Measurements from ENCODE around the gene SEPTIN2. TPM values are rescaled to one million over a fixed set of nuclear protein-coding genes. Genes with fewer than 3 reads are reported as not detected.
A peak's percentile ranks its signal among the peaks of the same experiment; 100 is the strongest.
"Not testable (repeated sequence)": the region's sequence is repeated elsewhere in the genome, so short reads cannot be mapped to it uniquely, and the experiment has no call there.

SEPTIN2 gene
- total RNA-seq, 1 donor from 2014 or later = 750 TPM

DNA sequence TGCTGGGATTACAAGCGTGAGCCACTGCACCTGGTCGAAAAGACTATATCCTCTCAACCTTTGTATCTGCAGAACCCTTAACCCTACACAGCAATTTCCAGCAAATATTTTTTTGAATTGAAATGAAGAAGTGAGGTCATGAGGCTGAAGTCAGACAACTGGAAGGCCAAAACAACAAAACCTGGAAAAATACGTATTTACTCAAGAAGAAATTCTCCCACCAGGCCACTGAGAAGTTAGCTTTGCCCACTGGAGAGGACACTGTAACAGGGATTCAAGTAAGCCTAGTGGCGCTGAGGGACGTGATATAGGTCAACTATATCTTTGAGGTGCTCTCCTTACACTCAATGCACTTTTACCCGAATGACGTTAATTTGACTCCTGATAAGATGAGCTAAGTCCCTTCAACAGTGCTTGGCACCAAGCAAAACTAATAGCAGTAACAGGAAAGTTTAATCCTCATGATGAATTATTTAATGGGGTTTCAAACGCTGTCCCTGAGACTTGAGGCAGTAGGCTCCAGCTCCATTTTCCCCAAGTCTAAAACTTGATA, 2.1 kb upstream of the SEPTIN2 start:
- DNase-seq (ENCODE audit: low read depth) = no peak

- DNase-seq (ENCODE audit: low read depth) = peak; percentile 55
Observed at GRCh38 chr2:241314226-241315092, 1.3 kb upstream of the SEPTIN2 start.

DNA sequence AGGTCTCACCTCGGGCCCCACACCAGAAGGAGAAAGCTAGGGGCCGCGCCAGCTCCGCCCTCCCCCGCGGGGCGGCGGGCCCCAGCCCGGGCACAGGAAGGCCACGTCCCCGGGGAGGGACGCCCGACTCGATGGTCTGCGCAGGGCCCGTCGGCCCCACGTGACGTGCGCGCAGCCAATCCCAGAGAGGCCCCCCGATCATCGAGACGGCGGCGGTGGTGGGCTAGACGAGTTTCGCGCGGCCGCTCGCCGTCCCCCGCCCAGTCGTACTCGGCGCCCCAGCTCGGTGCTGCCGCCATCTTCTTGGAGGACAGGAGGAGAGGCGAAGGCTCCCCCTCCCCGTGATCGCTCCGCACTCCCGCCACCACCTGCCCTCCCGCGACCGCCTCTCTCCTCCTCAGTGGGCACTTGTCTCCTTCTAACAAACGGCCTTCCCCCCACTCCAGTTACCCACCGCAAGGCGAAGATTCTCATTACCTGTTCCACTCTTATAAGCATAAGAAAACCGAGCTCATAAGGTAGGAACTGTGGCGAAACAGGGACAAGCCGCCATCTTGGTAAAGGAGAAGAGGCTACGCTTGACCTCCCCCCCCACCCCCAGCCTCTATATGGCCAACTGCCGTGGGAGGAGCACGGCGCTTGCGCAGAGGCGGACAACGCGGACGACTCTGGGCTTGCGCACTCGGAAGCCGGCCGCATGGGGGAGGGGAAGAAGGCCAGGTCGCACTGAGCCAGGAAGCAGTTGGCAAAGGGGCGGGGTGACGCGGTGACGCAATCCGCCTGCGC, 439 bp upstream of the SEPTIN2 start, which contains the start of gene HDLBP:
Gene HDLBP, minus strand, starts transcription at position 580 of the 786 bp plus-strand sequence. CDS start 48,803 bp downstream, outside the sequence.
- peak; percentile 94 for DNase-seq (ENCODE audit: low read depth)

DNA sequence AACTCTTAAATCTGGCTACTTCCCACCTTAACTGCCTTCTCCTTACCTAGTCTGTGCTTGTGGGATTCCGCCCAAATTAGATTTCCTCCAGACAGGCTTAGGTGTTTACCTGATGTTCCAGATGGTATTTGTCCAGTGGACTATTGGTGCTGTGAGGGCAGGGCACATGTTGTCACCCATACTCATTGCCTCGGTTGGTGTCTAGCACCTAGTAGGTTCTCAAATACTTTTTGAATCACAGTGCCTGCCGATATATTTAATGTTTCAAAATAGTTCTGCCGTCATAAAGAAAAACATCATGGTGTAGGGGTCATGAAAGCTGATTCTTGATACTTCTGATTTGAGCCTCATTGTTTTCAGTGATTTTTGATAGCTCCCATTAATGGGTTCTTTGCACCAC, 1.1 kb downstream of the SEPTIN2 start:
- no peak for DNase-seq (ENCODE audit: low read depth)

- no peak for DNase-seq (ENCODE audit: low read depth)
Observed at GRCh38 chr2:241317391-241317790, 1.7 kb downstream of the SEPTIN2 start.

- DNase-seq (ENCODE audit: low read depth) = not testable (repeated sequence)
Observed at GRCh38 chr2:241318830-241319229, 3.1 kb downstream of the SEPTIN2 start.

- DNase-seq (ENCODE audit: low read depth) = no peak
Observed at GRCh38 chr2:241320394-241320793, 4.7 kb downstream of the SEPTIN2 start.

- no peak for DNase-seq (ENCODE audit: low read depth)
Observed at GRCh38 chr2:241321033-241321432, 5.3 kb downstream of the SEPTIN2 start.

DNA sequence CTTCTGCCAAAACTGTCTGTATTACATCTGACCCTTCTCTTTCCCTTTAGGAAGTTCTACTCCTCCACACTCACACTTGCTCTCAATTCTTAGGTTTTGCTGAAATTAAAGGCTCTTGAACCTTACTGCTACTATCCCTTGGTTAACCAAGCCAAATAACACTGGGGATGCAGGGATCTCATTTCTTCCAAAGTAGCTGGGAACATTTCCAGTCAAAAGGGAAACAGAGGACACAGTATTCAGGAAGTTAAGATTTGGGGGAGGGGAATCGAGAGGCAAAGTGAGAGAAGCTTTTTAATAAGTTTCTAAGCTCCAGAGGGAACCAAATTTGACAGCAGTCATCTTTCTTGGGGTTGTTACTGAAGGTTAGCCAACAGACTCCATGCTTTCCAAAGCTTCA, 6.2 kb downstream of the SEPTIN2 start:
- no peak for DNase-seq (ENCODE audit: low read depth)

DNA sequence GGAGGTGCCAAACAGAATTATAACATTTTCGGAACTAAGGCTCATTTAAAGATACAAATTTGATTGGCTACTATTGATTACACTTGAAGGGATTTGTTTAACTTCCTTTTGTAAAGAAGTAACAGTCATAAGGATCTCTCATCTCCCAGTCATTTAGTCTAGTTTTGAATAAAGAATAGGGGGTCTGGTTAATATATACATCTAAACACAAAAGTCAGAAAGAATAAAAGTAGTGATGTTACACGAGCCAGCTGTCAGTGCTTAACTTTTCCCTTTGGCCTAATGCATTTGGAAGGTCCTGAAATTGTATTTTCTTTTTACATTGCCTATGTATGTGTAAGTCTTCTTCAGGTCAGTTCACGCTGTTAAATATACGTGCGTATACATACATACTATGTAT, 8.1 kb downstream of the SEPTIN2 start:
- no peak for DNase-seq (ENCODE audit: low read depth)

DNA sequence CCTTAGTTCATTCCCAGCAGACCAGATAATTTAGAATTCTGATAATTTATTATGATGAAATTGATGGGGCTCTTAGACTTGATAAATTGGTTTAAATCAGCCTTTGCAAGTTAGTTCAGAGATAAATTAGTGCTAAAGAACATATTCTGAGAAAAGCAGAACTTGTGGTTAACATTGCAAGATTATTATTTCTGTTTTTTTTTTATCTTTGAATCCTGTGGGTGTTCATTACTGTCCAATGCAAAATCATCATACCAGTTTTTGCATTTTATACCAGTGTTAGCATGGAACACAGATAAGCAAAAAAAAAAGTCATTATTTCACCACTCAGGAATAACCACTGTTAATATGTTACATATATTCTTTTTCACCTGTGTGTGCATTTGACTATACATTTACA, 9.1 kb downstream of the SEPTIN2 start:
- DNase-seq (ENCODE audit: low read depth) = no peak

- no peak for DNase-seq (ENCODE audit: low read depth)
Observed at GRCh38 chr2:241325257-241325656, 9.5 kb downstream of the SEPTIN2 start.

- DNase-seq (ENCODE audit: low read depth) = no peak
Observed at GRCh38 chr2:241329669-241330615, 14.2 kb downstream of the SEPTIN2 start.

- no peak for DNase-seq (ENCODE audit: low read depth)
Observed at GRCh38 chr2:241330616-241330981, 14.9 kb downstream of the SEPTIN2 start.

DNA sequence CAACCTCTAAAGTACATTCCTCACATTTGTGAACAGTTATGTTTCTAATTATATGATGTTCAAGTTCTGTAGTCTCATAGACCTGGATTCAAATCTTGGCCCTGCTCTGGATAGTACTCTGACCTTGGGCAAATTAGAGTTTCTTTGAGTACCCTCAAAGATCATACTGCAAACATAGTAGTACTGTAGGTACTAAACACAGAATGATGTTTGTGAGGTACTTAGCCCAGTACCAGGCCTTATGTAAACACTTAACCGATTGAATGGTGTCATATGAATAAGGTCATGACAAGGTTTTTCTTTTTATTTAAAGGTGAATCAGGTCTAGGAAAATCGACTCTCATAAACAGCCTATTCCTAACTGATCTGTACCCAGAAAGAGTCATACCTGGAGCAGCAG, 19.1 kb downstream of the SEPTIN2 start:
- no peak for DNase-seq (ENCODE audit: low read depth)

DNA sequence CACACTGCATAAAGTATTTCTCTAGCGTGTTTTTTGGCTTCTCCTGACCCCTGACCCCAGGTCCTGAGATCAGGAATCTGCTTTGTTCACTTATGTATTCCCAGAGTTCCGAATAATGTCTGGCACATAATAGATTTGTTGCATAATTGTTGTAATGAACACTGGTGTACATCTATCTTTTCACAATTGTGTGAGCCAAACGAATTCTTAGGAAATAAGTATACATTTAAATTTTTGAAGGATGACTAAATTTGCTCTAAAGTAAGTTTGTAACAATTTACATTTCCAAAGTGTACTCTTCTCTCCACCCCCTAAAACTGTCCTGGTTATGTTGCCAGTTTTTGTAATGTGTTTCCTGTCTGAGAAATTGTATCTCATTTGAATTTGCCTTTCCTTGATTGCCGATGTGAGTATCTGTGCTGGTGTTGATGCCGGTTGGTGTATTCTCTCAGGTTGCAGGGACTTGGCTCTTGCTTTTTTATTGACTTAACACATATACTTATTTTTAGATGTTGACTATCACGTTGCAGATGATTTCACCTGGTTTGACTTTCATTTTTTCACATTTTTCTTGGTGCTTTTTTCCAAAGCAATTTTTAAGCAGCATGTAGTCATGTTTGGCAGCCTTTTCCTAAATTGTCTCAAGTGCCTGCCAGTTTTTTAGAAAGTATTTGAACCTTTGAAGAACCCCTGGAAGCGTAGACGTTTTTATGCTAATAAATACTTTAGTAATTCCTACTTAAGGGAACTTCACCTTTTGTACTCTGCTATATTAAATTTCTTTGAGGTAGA, 24.3 kb downstream of the SEPTIN2 start:
- DNase-seq (ENCODE audit: low read depth) = no peak

GRCh38 chr2:241340631-241341163, 25.0 kb downstream of the SEPTIN2 start:
- DNase-seq (ENCODE audit: low read depth) = no peak

GRCh38 chr2:241344925-241345651, 29.4 kb downstream of the SEPTIN2 start:
- DNase-seq (ENCODE audit: low read depth) = no peak

- DNase-seq (ENCODE audit: low read depth) = no peak
Observed at GRCh38 chr2:241349941-241350340, 34.2 kb downstream of the SEPTIN2 start.

GRCh38 chr2:241350530-241350877, 34.8 kb downstream of the SEPTIN2 start:
- no peak for DNase-seq (ENCODE audit: low read depth)
